DMS 273 (cell line): ENCODE data around the gene HTR3B.
A peak's percentile ranks its signal among the peaks of the same experiment; 100 is the strongest.

Experiments
- DNase-seq: peaks from one replicate; lab custom pipeline; 2025; ENCODE audit not compliant: unreplicated experiment; lab: John Stamatoyannopoulos, UW

Gene HTR3B

DNA sequence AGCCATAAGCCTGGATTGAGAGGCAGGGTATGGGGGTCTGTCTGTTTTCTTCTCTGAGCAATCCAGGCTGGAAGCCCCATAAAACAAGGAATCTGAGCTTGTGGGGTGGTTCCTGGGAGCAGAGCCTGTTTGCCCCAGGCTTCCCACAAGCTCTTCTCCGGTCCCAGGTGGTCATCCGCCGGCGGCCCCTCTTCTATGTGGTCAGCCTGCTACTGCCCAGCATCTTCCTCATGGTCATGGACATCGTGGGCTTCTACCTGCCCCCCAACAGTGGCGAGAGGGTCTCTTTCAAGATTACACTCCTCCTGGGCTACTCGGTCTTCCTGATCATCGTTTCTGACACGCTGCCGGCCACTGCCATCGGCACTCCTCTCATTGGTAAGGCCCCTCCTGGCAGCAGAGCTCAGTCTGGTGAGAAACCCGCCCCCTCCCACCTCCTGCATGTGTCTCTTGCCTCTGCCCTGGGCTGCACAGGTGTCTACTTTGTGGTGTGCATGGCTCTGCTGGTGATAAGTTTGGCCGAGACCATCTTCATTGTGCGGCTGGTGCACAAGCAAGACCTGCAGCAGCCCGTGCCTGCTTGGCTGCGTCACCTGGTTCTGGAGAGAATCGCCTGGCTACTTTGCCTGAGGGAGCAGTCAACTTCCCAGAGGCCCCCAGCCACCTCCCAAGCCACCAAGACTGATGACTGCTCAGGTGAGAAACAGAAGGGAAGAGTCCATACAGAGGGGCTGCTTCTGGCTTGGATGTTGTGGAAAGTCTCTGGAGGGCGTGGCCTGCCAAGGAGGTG, 82.0 kb downstream of the HTR3B start:
- no peak for DNase-seq

DNA sequence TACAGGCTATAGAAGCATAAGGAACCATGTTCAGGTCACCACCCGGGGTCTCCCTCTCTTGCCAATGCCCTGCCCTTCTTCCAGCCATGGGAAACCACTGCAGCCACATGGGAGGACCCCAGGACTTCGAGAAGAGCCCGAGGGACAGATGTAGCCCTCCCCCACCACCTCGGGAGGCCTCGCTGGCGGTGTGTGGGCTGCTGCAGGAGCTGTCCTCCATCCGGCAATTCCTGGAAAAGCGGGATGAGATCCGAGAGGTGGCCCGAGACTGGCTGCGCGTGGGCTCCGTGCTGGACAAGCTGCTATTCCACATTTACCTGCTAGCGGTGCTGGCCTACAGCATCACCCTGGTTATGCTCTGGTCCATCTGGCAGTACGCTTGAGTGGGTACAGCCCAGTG, 84.8 kb downstream of the HTR3B start:
- no peak for DNase-seq

DNA sequence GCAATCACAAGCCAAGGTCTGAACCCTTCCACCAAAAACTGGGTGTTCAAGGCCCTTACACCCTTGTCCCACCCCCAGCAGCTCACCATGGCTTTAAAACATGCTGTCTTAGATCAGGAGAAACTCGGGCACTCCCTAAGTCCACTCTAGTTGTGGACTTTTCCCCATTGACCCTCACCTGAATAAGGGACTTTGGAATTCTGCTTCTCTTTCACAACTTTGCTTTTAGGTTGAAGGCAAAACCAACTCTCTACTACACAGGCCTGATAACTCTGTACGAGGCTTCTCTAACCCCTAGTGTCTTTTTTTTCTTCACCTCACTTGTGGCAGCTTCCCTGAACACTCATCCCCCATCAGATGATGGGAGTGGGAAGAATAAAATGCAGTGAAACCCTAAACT, 85.3 kb downstream of the HTR3B start:
- DNase-seq: no peak

DNA sequence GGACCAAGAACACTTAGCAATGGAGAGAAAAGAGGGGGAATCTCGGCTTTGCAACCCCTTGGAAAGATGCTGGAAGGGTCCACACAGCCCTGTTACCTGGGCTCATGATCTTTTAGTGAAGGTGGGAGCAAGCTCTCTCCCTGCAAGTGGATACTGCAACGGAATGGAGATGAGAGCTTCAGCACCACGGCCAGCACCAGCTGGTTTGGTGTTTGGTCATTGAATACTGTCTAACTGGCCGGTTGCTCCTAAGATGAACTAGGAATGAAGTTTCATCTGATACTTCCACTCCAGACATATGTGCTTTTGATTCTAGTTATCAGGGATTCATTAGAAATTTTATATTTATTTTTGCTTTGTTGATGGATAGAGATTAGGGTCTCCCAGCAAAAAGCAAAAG, 86.6 kb downstream of the HTR3B start:
- DNase-seq: peak; percentile 27

DNA sequence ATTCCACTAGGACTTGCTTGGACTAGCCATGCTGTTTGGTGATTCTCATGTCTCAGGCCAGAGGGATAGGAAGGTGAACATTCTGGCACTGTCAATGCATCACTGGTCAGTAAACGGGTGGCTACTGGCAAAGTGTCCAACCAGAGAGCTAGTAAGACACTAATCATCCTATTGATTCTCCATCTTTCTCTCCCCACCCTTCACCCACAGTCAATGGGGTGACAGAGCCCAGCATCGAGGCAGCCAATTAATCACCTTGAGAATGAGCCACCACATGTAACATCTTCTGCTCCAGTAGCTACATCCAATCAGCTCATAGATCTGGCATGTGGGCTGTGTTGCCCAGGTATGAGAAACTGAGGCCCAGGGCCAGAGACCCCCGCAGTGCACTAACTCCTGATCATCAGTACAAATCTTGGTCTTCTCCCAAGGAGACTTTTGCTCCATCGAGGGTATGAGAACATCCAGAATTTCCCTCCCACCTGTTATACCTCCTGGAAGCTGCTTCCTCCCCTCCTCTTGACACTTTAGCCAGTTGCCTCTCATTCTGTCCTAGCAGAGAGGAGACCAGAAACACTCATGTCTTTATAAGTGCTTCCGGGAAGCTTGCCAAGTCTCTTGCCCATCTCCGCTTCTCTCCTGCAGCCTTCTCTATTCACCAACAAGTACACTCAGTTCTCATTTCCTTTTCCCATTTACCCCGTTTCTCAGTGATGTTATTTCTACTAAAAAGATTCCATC, 87.3 kb downstream of the HTR3B start:
- peak; percentile 49 for DNase-seq

DNA sequence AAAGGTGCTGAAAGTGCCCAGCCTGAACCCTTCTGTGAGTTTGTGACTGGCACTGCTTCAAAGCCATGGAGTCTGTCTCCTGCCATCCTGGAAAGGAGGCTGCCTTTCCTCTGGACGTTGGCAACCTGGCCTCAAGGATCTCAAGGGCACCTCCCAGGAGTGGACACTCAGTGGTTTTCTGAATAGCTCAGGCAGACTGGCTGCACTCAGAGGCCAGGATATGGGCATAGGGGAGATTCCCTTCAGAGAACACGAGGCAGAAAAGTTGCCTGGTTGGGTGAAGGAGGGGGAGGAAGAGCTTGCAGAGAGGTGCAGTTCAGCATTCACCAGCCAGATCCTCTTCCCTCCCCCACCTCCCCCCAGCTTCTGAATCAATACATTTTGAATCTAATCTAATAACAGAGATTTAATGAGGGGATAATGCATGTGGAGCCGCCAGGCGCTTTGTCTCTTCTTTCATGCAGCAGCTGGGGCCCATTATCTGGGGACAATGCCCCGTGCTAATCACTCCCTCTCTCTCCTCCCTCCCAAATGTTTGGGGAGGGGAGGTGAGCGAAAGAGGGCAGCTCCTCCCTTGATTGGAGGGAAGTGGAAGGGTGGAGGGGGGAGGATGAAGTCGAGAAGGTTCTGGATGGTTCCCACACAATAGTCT, 88.0 kb downstream of the HTR3B start:
- DNase-seq: no peak

DNA sequence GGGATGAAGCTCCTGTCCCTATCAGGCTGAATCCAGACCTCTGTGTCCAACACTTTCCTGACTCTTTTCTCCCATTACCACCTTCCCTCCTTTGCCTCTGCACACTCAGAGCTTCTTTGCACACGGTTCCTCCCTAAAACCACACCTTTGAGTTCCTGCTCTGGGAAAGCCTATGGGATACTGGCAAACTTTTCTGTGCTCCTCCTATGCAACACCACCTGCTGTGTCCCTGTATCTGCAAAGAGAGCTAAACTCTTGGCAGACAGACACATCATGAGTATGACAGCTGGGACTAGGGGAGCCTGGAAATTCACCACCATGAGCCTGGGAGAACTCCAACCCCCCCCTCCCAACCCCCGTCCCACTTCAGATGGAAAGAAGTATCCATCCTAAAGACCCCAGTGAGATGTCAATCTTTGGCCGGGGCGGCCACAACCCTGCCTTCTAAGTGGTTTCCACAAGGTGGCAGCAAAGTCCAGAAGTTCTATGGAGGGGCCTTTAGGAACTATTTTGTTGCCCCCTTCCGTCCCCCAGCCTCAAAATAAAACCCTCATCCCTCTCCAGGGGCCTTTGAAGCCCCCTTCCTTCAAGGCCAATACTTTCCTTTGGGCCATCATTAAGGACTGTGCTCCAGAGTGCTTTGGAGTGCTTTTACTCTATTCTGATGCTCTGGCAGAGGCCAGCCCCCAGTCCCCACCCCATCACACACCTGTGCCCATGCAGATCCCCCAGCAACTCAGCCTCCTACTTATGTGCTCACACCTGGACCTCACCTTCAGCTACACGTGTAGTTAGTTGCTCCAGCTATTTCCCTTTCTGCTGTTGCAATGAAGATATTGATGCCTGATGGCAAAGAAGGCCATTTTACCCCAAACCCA, 89.7 kb downstream of the HTR3B start:
- peak; percentile 31 for DNase-seq
